ENCODE data around the gene CMYA5.
A peak's percentile ranks its signal among the peaks of the same experiment; 100 is the strongest.

The CMYA5 gene

DNA sequence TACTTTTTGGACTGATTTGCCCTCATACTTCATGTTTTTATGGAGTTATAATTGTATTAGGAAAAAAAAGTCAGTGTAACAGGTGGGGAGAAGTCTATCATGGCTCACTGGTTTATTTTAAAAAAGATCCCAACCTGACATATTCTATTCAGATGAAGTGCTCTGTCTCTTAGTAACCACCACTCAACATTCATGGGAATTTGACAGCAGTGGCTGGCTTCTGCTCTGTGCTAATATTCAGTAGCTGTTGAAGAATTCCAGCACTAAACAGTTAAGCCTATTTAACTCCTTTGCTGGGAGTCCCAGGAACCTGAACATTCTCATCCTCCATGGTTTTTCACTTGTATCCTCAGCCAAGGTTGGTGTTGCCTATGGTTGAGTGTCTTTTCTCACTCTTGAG is 23.1 kb downstream of the CMYA5 start:
- TF ChIP-seq, protein P1, sequence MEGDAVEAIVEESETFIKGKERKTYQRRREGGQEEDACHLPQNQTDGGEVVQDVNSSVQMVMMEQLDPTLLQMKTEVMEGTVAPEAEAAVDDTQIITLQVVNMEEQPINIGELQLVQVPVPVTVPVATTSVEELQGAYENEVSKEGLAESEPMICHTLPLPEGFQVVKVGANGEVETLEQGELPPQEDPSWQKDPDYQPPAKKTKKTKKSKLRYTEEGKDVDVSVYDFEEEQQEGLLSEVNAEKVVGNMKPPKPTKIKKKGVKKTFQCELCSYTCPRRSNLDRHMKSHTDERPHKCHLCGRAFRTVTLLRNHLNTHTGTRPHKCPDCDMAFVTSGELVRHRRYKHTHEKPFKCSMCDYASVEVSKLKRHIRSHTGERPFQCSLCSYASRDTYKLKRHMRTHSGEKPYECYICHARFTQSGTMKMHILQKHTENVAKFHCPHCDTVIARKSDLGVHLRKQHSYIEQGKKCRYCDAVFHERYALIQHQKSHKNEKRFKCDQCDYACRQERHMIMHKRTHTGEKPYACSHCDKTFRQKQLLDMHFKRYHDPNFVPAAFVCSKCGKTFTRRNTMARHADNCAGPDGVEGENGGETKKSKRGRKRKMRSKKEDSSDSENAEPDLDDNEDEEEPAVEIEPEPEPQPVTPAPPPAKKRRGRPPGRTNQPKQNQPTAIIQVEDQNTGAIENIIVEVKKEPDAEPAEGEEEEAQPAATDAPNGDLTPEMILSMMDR (IDR thresholded peaks at IDR 0.05; ENCODE audit: low read length, missing control alignments) = no peak
- H3K4me3 ChIP-seq (replicated peaks; ENCODE audit: low read depth, low read length) = no peak overlapping the region
- no peak for DNase-seq (ENCODE audit: low read depth)

DNA sequence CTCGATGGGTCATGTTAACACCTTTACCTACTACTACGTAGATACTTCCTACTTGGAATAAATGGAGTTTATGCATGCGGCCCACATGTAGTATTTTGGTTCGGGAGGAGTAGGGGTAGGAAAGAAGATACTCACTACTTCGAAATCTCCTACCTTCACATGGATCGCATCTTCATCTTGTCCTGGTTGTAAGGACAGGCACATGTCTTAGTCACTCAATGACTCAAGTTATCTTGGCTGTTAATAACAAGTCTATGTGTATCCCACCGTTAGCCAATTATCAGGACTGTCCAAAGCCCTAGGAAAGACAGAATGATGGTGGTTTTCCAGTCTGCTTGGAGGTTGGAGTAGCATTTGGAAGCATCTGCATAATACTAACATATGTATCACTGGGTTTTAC is 24.1 kb downstream of the CMYA5 start:
- DNase-seq (ENCODE audit: low read depth) = no peak
- H3K4me3 ChIP-seq (replicated peaks; ENCODE audit: low read depth, low read length) = no peak overlapping the region
- TF ChIP-seq, protein P1 (IDR thresholded peaks at IDR 0.05; ENCODE audit: low read length, missing control alignments) = no peak

DNA sequence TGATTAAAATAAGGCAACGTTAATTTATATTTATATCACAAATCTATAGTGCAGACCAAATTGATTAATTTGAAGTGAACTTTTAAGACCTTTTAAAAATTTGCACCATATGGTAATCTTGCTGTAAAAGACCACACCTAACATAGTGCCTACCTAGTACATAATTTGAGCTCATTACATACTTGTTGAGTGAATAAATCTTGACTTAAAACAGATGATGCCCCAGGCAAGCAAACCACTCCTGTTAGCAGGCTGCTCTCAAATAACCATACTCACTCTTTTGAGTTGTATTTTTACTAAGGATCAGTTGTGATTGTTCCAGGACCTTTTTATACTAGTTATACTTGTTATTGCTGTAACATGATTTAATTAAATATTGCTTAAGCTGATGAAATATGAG is 27.2 kb downstream of the CMYA5 start:
- TF ChIP-seq, protein P1 (IDR thresholded peaks at IDR 0.05; ENCODE audit: low read length, missing control alignments) = no peak
- no peak for DNase-seq (ENCODE audit: low read depth)
- H3K4me3 ChIP-seq (replicated peaks; ENCODE audit: low read depth, low read length) = no peak overlapping the region

DNA sequence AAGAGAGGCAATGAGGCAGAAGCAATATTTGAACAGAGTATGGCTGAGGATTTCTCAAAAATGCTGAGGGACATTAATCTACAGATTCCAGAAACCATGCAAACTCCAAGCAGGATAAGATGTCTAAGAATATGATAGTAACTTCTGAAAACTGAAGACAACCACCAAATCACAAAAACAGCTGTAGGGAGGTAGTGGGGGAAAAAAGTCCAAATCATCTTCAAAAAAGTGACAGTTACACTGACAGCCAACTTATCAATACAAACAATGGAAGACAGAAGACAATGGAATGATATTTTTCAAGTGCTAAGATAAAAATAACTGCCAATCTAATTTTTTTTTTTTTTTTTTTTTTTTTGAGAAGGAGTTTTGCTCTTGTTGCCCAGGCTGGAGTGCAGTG is 30.5 kb downstream of the CMYA5 start:
- TF ChIP-seq, protein P1 (IDR thresholded peaks at IDR 0.05; ENCODE audit: low read length, missing control alignments) = no peak
- no peak overlapping the region for H3K4me3 ChIP-seq (replicated peaks; ENCODE audit: low read depth, low read length)
- DNase-seq (ENCODE audit: low read depth) = no peak

DNA sequence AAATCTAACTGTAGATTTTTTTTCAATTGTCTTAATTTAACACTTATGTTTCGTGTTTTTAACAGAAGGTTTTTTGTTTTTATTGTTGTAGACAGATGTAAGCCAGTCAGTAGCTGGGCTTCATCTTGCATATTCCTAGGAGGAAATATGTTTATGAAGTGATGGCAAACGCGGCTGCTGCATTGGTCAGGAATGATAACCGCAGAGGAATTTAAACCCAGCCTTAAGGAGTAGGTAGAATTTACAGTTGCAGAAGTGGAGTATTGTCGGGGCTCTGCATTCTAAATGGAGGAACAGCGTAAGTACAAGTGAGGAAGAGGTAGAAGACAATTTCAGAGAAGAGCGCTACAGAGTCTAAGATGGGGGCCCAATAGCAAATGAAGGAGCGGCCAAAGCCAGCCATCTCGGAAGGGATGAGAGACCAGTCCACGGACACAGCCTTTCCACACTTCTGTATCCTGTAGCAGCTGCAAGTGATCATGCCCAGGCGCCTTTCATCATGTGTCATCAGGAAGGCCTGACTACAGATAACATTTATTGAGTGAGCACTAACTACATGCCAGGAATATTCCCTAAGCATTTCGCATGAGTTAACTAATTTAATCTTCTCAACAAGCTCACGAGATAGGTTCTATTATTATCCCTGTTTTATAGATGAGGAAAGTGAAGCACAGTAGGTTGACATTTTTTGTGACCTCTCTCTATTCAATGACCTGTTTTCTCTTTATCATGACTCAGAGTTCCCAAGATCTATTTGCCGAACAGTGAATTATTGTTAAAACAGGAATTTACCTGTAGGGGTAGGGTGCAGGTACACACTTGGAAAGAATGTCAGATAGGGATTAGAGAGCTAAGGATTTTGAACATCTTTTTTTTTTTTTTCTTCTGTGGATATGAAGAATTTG is 38.1 kb downstream of the CMYA5 start:
- TF ChIP-seq, protein P1 (IDR thresholded peaks at IDR 0.05; ENCODE audit: low read length, missing control alignments) = no peak
- DNase-seq (ENCODE audit: low read depth) = peak; percentile 13

GRCh38 chr5:79728396-79728795 is 38.8 kb downstream of the CMYA5 start:
- H3K4me3 ChIP-seq (replicated peaks; ENCODE audit: low read depth, low read length) = no peak overlapping the region
- TF ChIP-seq, protein P1 (IDR thresholded peaks at IDR 0.05; ENCODE audit: low read length, missing control alignments) = no peak
- DNase-seq (ENCODE audit: low read depth) = no peak

More for the DNA sequence above, 38.1 kb downstream of the CMYA5 start:
- no peak overlapping the region for H3K4me3 ChIP-seq (replicated peaks; ENCODE audit: low read depth, low read length)

DNA sequence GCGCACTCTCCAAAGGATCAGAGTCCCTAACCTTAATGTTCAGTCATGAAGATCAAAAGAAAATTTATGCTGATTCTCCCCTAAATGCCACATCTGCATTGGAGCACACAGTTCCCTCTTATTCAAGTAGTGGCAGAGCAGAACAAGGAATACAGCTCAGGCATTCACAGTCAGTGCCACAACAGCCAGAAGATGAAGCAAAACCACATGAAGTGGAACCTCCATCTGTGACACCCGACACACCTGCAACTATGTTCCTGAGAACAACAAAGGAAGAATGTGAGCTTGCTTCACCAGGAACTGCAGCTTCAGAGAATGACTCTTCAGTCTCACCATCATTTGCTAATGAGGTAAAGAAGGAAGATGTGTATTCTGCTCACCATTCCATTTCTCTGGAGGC is 40.0 kb downstream of the CMYA5 start:
- TF ChIP-seq, protein P1 (IDR thresholded peaks at IDR 0.05; ENCODE audit: low read length, missing control alignments) = no peak
- no peak for DNase-seq (ENCODE audit: low read depth)
- H3K4me3 ChIP-seq (replicated peaks; ENCODE audit: low read depth, low read length) = no peak overlapping the region

All from fibroblast of pulmonary artery (primary cell).